GM13977 (cell line): ENCODE measurements around the gene LIG1.
A peak's percentile ranks its signal among the peaks of the same experiment; 100 is the strongest.

ENCODE experiments used
- DNase-seq: peaks from one replicate; pipeline ENCODE4 v3.0.0; 2012; ENCODE audit warnings: low spot score
- in situ Hi-C: fragments of 300-500 bp; cut with MboI; formaldehyde crosslinking; loops from one replicate; pipeline ENCODE4 v1.12.0; 2022; ENCODE audit warnings: low sequenced_read_pairs, low pct_unique_long_range_greater_than_20kb, mixed read lengths, inconsistent platforms; ENCODE audit not compliant: unreplicated experiment
- TF ChIP-seq, protein P1 (sequence below): IDR thresholded peaks from 2 replicates; pipeline ENCODE4 v1.5.1; 2012; ENCODE audit warnings: mild to moderate bottlenecking, control low read depth; ENCODE audit not compliant: insufficient read depth; ENCODE audit errors: extremely low read depth, missing control alignments

The LIG1 gene

GRCh38 chr19:48133094-48133493 lies 37.0 kb downstream of the LIG1 start:
- TF ChIP-seq, protein P1, sequence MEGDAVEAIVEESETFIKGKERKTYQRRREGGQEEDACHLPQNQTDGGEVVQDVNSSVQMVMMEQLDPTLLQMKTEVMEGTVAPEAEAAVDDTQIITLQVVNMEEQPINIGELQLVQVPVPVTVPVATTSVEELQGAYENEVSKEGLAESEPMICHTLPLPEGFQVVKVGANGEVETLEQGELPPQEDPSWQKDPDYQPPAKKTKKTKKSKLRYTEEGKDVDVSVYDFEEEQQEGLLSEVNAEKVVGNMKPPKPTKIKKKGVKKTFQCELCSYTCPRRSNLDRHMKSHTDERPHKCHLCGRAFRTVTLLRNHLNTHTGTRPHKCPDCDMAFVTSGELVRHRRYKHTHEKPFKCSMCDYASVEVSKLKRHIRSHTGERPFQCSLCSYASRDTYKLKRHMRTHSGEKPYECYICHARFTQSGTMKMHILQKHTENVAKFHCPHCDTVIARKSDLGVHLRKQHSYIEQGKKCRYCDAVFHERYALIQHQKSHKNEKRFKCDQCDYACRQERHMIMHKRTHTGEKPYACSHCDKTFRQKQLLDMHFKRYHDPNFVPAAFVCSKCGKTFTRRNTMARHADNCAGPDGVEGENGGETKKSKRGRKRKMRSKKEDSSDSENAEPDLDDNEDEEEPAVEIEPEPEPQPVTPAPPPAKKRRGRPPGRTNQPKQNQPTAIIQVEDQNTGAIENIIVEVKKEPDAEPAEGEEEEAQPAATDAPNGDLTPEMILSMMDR: no peak
- DNase-seq: no peak
- in situ Hi-C loops: loop anchor here (25.0 kb wide), 1 partner anchor 171 kb away; no protein-coding TSS in a partner anchor

DNA sequence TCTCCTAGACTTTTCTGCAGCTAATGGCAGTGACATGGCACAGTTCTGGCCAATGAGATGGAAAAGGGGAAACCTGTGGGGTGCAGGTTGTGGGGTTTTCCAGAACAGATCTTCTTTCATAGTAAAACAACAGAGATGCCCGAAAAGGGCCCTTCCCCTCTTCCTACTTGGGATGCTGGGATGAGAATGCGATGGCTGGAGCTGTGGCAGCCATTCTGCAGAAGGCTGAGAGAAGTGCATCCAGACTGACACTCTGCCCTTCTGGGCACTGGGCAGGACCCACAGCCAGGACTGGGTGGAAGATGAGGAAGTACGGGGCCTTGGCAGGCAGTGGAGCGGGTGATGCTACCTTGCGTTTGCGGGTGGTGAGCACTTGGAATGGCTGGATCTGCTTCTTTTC lies 42.6 kb downstream of the LIG1 start:
- in situ Hi-C loops: loop anchor here (25.0 kb wide), 1 partner anchor 165 kb away; no protein-coding TSS in a partner anchor
- TF ChIP-seq, protein P1: no peak
- DNase-seq: no peak

DNA sequence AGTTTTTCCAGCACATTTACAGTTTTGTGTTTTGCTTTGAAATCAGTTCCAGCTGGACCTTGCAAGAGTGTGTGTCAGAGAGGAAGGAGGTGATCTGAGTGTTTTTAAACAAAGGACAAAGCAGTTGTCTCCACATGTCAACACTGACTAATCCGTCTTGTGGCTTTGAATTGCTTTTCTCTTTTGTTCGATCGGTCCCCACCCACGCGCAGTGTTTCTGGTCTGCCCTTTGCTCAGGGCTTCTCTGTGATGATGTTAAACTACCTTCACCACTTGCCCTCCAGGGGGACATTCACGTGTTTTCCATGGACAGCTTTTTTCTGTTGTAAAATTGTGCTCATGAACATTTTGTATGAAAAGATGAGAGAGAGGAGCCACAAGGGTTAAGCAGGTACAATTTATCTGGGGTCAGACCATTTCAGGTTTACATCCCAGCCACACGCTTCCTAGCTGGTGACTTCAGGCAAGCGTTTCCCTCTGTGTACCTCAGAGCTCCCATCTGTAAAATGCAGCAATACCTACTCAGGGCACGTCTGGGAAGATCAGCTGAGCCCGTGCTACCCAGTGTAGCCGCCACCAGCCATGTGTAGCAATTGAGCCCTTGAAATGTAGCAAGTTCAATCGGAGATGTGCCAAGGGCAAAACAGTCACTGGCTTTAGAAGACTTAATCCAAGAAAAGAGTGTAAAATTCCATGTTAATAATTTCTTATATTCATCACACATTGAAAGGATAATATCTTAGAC lies 46.1 kb downstream of the LIG1 start:
- TF ChIP-seq, protein P1: no peak
- DNase-seq: peak; percentile 58
- in situ Hi-C loops: no loop called here

GRCh38 chr19:48122421-48122820 lies 47.7 kb downstream of the LIG1 start:
- no peak for DNase-seq
- TF ChIP-seq, protein P1: no peak
- in situ Hi-C loops: no loop called here

GRCh38 chr19:48121909-48122371 lies 48.2 kb downstream of the LIG1 start:
- DNase-seq: peak; percentile 80
- in situ Hi-C loops: no loop called here
- TF ChIP-seq, protein P1: no peak

DNA sequence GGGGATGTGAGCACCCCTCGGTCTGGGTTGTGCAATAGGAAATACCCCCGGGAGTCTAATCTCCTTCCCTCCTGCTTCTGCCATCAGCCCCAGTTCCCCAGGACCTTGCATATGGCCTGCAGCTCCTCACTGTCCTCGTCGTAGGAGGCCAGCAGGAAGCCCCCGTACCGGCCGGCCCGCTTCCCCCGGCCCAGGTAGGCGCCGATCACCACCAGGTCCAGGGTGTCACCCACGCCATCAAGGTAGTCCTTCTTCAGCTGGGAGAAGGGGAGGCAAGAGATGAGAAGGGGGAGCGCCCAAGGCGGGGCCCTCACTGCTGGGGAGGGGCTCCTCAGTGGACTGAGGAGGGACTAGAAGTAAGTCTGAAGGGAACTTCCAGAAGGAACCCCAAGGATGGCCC lies 49.1 kb downstream of the LIG1 start:
- in situ Hi-C loops: no loop called here
- no peak for DNase-seq
- TF ChIP-seq, protein P1: no peak
